Glutamatergic neuron (in vitro differentiated cells): ENCODE measurements around the gene DNAAF1. TPM values are rescaled to one million over a fixed set of nuclear protein-coding genes. Genes with fewer than 3 reads are reported as not detected.

ENCODE experiments used
- DNase-seq: peaks from one replicate; pipeline ENCODE4 v3.0.0; 2022
- H3K27ac Mint-ChIP-seq: one replicate; pipeline ENCODE4 v1.8.0; 2020; ENCODE audit warnings: mild to moderate bottlenecking, mixed read lengths, inconsistent platforms; ENCODE audit not compliant: unreplicated experiment
- H3K27me3 Mint-ChIP-seq: one replicate; pipeline ENCODE4 v1.8.0; 2020; ENCODE audit warnings: mild to moderate bottlenecking, moderate library complexity, mixed read lengths, inconsistent platforms; ENCODE audit not compliant: unreplicated experiment
- H3K36me3 Mint-ChIP-seq: one replicate; pipeline ENCODE4 v1.8.0; 2020; ENCODE audit warnings: mild to moderate bottlenecking, mixed read lengths, inconsistent platforms; ENCODE audit not compliant: unreplicated experiment
- H3K4me1 Mint-ChIP-seq: one replicate; pipeline ENCODE4 v1.8.0; 2020; ENCODE audit warnings: mild to moderate bottlenecking, low read depth, mixed read lengths, inconsistent platforms; ENCODE audit not compliant: unreplicated experiment
- H3K4me3 Mint-ChIP-seq: one replicate; pipeline ENCODE4 v1.8.0; 2020; ENCODE audit warnings: mild to moderate bottlenecking, mixed read lengths, inconsistent platforms; ENCODE audit not compliant: unreplicated experiment
- H3K9me3 Mint-ChIP-seq: one replicate; pipeline ENCODE4 v1.8.0; 2020; ENCODE audit warnings: mild to moderate bottlenecking, moderate library complexity, mixed read lengths, inconsistent platforms; ENCODE audit not compliant: unreplicated experiment
- total RNA-seq: library from RNA; stranded (reverse); fragmentation: NEBNext Ultra II Directional; extraction: Animal tissue kit (Norgen Biotek cat#: 25700); gene quantifications from one replicate; pipeline ENCODE4 v1.2.1, GENCODE V29; 2021; ENCODE audit not compliant: unreplicated experiment
- TF ChIP-seq, protein P1 (sequence below): fragments of 200-600 bp; sonication (generic); IDR thresholded peaks from one replicate; pipeline ENCODE4 v1.5.0; 2021; ENCODE audit not compliant: partially characterized antibody, unreplicated experiment

DNAAF1 gene
- total RNA-seq, 1 donor from 2014 or later: 0.56 TPM

GRCh38 chr16:84139628-84140258, 5.4 kb upstream of the DNAAF1 start:
- Mint-ChIP-seq H3K36me3 (no peaks in the 10 kb centered on the region), H3K27me3 (peaks cover 5% of the 10 kb centered on the region), H3K9me3 (peaks cover 10% of the 10 kb centered on the region), H3K4me1 (peaks cover 35% of the 10 kb centered on the region), H3K27ac (peak overlapping the region; percentile 99), H3K4me3 (peak overlapping the region; percentile 85)
- DNase-seq: no peak
- TF ChIP-seq, protein P1, sequence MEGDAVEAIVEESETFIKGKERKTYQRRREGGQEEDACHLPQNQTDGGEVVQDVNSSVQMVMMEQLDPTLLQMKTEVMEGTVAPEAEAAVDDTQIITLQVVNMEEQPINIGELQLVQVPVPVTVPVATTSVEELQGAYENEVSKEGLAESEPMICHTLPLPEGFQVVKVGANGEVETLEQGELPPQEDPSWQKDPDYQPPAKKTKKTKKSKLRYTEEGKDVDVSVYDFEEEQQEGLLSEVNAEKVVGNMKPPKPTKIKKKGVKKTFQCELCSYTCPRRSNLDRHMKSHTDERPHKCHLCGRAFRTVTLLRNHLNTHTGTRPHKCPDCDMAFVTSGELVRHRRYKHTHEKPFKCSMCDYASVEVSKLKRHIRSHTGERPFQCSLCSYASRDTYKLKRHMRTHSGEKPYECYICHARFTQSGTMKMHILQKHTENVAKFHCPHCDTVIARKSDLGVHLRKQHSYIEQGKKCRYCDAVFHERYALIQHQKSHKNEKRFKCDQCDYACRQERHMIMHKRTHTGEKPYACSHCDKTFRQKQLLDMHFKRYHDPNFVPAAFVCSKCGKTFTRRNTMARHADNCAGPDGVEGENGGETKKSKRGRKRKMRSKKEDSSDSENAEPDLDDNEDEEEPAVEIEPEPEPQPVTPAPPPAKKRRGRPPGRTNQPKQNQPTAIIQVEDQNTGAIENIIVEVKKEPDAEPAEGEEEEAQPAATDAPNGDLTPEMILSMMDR: no peak

- H3K4me3 Mint-ChIP-seq: no peak overlapping the region
- peak overlapping the region; percentile 76 for H3K27ac Mint-ChIP-seq
- H3K9me3 Mint-ChIP-seq: peaks cover 9% of the 10 kb centered on the region
- TF ChIP-seq, protein P1: peak; percentile 25
- H3K27me3 Mint-ChIP-seq: peaks cover 5% of the 10 kb centered on the region
- no peaks in the 10 kb centered on the region for H3K36me3 Mint-ChIP-seq
- DNase-seq: peak; percentile 30
- peaks cover 30% of the 10 kb centered on the region for H3K4me1 Mint-ChIP-seq
Measured at GRCh38 chr16:84141143-84141670, 3.9 kb upstream of the DNAAF1 start.

DNA sequence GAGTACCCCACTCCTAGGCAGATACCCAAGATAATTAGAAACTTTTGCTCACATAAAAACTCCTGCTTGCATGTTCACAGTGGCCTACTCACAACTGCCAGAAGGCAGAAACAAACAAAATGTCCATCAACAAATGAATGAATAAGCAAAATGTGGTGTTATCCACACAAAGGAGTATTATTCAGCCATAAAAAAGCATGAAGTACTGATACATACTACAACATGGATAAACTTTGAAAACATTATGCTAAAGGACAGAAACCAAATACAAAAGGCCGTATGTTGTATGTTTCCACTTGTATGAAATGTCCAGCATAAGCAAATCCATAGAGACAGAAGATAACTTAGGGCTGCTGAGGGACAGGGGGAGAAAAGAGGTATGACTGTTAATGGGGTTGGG, 2.0 kb upstream of the DNAAF1 start:
- Mint-ChIP-seq H3K4me3 (peak overlapping the region; percentile 48), H3K27ac (no peak overlapping the region), H3K9me3 (peaks cover 4% of the 10 kb centered on the region), H3K4me1 (peaks cover 22% of the 10 kb centered on the region), H3K36me3 (no peaks in the 10 kb centered on the region), H3K27me3 (peaks cover 5% of the 10 kb centered on the region)
- DNase-seq: no peak
- TF ChIP-seq, protein P1: no peak

DNA sequence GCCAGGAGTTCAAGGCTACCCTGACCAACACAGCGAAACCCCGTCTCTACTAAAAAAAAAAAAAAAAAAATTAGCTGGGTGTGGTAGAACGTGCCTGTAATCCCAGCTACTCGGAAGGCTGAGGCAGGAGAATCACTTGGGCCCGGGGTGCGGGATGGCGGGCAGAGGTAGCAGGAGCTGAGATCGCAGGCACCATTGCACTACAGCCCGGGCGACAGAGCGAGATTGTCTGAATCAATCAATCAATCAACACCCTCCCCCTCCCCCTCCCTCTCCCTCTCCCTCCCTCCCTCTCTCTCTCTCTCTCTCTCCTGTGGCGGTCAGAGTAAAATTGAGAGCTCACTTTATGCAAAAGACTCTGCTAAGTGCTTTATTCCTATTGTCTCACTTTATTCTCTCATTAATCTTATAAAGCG, 1.3 kb upstream of the DNAAF1 start:
- TF ChIP-seq, protein P1: no peak
- H3K4me1 Mint-ChIP-seq: peaks cover 16% of the 10 kb centered on the region
- peak; percentile 55 for DNase-seq
- H3K9me3 Mint-ChIP-seq: peaks cover 4% of the 10 kb centered on the region
- H3K27me3 Mint-ChIP-seq: peaks cover 5% of the 10 kb centered on the region
- no peaks in the 10 kb centered on the region for H3K36me3 Mint-ChIP-seq
- H3K27ac Mint-ChIP-seq: peak overlapping the region; percentile 89
- peak overlapping the region; percentile 96 for H3K4me3 Mint-ChIP-seq

DNA sequence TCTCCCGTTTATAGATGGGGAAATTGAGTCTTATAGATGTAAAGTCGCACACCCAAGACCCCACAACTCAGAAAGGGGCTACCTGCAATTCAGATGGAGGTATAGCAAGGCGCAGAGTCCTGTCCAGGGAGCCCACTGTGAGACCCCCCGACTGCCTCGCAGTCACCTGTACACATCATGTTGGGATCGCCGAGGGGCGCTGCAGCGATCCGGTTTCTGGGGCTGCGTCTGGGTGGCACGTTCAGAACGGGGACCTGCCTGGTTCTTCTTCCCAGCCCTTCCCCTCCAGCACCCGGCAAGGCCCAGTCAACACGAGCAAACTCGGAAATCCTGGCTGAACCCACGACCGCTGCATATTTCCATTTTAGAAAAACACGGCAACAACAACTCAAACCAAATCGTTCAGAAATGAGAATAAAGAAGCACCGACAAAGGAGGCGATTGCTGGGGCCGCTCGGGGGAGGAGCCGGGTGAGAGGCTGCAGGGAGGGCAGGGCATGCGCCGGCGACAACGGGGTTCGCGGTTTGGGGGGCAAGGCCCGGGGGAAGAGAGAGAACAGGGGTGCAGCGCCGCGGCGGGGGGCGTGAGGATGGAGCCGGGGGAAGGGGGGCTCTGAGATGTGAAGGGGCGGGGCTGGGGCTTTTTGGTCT, 774 bp upstream of the DNAAF1 start:
- Mint-ChIP-seq H3K27ac (peak overlapping the region; percentile 89), H3K27me3 (peaks cover 5% of the 10 kb centered on the region), H3K4me3 (peak overlapping the region; percentile 96), H3K4me1 (peaks cover 11% of the 10 kb centered on the region), H3K9me3 (peaks cover 4% of the 10 kb centered on the region), H3K36me3 (no peaks in the 10 kb centered on the region)
- peak; percentile 58 for DNase-seq
- TF ChIP-seq, protein P1: no peak
